Astrocyte (in vitro differentiated cells and primary cell): Measurements from ENCODE around the gene ZDHHC14.

Experiments used
- EZH2 ChIP-seq: IDR thresholded peaks from 2 replicates; pipeline ENCODE4 v1.6.1; 2012; ENCODE audit warnings: mild to moderate bottlenecking, low read length, inconsistent platforms; ENCODE audit not compliant: insufficient read depth
- TF ChIP-seq, protein P1 (sequence below): IDR thresholded peaks from 2 replicates; pipeline ENCODE4 v1.5.1; 2011; ENCODE audit warnings: low read depth, mild to moderate bottlenecking, inconsistent platforms, low read length, moderate library complexity; ENCODE audit not compliant: insufficient read depth

DNA sequence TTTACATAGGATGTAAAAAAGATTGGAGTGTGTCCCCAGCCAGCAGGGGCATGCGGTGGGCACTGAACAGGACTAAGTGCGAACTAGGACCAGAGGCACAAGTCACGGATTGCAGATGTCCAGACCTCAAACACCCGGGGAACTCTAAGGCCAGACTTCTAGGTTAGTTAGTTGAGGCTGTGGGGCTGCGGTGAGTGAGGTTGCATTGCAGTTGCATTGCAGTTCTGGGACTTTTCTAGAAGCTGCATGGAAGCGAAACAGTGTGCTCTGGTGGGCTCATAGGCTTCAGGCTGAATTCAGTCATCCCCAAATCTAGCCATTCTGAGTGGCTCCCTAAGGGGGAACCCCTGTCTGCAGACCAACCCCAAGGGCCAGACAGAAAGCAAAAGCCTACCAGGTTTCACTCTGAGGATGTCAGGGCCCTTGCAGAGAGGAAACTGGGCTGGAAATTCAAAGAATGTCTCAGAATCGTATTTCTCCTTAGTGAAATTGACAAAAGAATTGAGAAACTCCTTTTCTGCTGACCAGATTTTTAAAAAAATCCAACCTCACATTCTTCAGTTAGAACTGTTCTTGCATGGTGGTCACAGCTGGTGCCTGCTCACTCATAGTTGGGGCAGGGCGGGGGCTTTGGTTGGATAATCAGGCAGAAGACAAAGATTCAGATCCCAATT is 182.8 kb downstream of the ZDHHC14 start:
- TF ChIP-seq, protein P1, sequence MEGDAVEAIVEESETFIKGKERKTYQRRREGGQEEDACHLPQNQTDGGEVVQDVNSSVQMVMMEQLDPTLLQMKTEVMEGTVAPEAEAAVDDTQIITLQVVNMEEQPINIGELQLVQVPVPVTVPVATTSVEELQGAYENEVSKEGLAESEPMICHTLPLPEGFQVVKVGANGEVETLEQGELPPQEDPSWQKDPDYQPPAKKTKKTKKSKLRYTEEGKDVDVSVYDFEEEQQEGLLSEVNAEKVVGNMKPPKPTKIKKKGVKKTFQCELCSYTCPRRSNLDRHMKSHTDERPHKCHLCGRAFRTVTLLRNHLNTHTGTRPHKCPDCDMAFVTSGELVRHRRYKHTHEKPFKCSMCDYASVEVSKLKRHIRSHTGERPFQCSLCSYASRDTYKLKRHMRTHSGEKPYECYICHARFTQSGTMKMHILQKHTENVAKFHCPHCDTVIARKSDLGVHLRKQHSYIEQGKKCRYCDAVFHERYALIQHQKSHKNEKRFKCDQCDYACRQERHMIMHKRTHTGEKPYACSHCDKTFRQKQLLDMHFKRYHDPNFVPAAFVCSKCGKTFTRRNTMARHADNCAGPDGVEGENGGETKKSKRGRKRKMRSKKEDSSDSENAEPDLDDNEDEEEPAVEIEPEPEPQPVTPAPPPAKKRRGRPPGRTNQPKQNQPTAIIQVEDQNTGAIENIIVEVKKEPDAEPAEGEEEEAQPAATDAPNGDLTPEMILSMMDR = no peak
- TF ChIP-seq EZH2 = no peak
